Measurements from ENCODE around the gene FAM53B.
A peak's percentile ranks its signal among the peaks of the same experiment; 100 is the strongest.
"Not testable (repeated sequence)": the region's sequence is repeated elsewhere in the genome, so short reads cannot be mapped to it uniquely, and the experiment has no call there.

The FAM53B gene

GRCh38 chr10:124744102-124745050 is at the start of gene FAM53B:
Gene FAM53B (minus strand): TSS chr10:124744378. CDS start chr10:124706713, 37,665 bp downstream.
- peak; percentile 24 for FAIRE-seq

GRCh38 chr10:124792998-124793352 is 48.8 kb upstream of the FAM53B start:
- FAIRE-seq: no peak

GRCh38 chr10:124791547-124792348 is 47.6 kb upstream of the FAM53B start, which contains the start of gene EEF1AKMT2:
Gene EEF1AKMT2 (minus strand): TSS chr10:124791887. CDS start chr10:124791833, 54 bp downstream.
- FAIRE-seq: no peak

GRCh38 chr10:124782900-124783299 is 38.7 kb upstream of the FAM53B start:
- not testable (repeated sequence) for FAIRE-seq

- FAIRE-seq: no peak
These were observed 24.6 kb upstream of the FAM53B start for GRCh38 chr10:124768791-124769190.

- FAIRE-seq: no peak
These were observed 21.1 kb upstream of the FAM53B start for GRCh38 chr10:124765256-124765655.

GRCh38 chr10:124763267-124763666 is 19.1 kb upstream of the FAM53B start:
- FAIRE-seq: no peak

GRCh38 chr10:124762281-124762680 is 18.1 kb upstream of the FAM53B start:
- no peak for FAIRE-seq

- FAIRE-seq: no peak
These were observed 12.2 kb upstream of the FAM53B start for GRCh38 chr10:124756156-124756903.

- no peak for FAIRE-seq
These were observed 11.4 kb upstream of the FAM53B start for GRCh38 chr10:124755581-124755980.

- FAIRE-seq: no peak
These were observed 10.0 kb upstream of the FAM53B start for GRCh38 chr10:124754227-124754626.

- no peak for FAIRE-seq
These were observed 4.9 kb upstream of the FAM53B start for GRCh38 chr10:124748953-124749645.

GRCh38 chr10:124748166-124748565 is 4.0 kb upstream of the FAM53B start:
- no peak for FAIRE-seq

- no peak for FAIRE-seq
These were observed 3.6 kb upstream of the FAM53B start for GRCh38 chr10:124747745-124748144.

- no peak for FAIRE-seq
These were observed 2.8 kb upstream of the FAM53B start for GRCh38 chr10:124746992-124747391.

GRCh38 chr10:124746447-124746846 is 2.3 kb upstream of the FAM53B start:
- FAIRE-seq: not testable (repeated sequence)

- FAIRE-seq: peak; percentile 98
These were observed 1.5 kb upstream of the FAM53B start for GRCh38 chr10:124745673-124746072.

- no peak for FAIRE-seq
These were observed 1.1 kb upstream of the FAM53B start for GRCh38 chr10:124745252-124745651.

- no peak for FAIRE-seq
These were observed 732 bp downstream of the FAM53B start for GRCh38 chr10:124743191-124744101.

GRCh38 chr10:124742413-124743190 is 1.6 kb downstream of the FAM53B start:
- FAIRE-seq: no peak

All from islet of Langerhans (tissue), 1 donor.